Stimulated activated CD4-positive, alpha-beta T cell treated with anti-CD3 and anti-CD28 coated beads, TNF-alpha, amount 100 ng/mL, for 1 hour (primary cell): Measurements from ENCODE around the gene NF1.
"Not testable (repeated sequence)": the region's sequence is repeated elsewhere in the genome, so short reads cannot be mapped to it uniquely, and the experiment has no call there.

Experiments used
- DNase-seq, 3 donors: peaks; one replicate each; pipeline ENCODE4 v3.0.0-alpha.2; 2020; ENCODE audit warnings: low read depth in 3 of 3, low spot score in 1 of 3

Gene NF1

DNA sequence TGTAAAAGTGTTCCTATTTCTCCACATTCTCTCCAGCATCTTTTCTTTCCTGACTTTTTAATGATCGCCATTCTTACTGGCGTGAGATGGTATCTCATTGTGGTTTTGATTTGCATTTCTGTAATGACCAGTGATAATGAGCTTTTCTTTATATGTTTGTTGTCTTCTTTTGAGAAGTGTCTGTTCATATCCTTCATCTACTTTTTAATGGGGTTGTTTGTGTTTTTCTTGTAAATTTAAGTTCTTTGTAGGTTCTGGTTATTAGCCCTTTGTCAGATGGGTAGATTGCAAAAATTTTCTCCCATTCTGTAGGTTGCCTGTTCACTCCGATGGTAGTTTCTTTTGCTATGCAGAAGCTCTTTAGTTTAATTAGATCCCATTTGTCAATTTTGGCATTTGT is 81.4 kb downstream of the NF1 start:
- DNase-seq: not testable (repeated sequence)

GRCh38 chr17:31178951-31179350 is 84.2 kb downstream of the NF1 start:
- DNase-seq: not testable (repeated sequence)

GRCh38 chr17:31195305-31195704 is 100.5 kb downstream of the NF1 start:
- DNase-seq: no peak

DNA sequence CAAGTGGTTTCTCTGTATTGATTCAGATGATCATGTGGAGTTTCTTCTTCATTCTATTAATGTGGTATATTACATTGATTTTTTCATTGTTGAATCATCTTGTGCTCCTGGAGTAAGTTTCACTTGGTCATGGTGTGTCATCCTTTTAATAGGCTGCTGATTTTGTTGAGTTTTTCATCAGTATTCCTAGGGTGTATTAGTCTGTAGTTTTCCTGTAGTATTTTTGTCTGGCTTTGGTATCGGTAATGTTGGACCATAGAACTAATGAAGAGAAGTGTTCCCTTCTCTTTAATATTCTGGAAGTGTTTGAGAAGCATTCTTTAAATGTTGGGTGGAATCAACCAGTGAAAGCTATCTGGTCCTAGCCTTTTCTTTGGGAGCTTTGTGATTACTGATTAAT is 103.2 kb downstream of the NF1 start:
- DNase-seq: no peak

DNA sequence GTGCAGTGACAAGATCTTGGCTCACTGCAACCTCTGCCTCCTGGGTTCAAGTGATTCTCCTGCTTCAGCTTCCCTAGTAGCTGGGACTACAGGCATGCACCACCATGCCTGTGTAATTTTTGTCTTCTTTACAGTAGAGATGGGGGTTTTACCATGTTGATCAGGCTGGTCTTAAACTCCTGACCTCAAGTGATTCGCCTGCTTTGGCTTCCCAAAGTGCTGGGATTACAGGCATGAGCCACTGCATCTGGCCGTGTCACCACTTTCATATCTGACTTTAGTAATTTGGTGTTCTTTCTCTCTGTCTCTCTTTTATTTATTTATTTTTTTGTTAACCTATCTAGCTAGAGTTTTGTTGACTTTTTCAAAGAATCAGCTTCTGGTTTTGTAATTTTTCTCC is 103.9 kb downstream of the NF1 start:
- DNase-seq: not testable (repeated sequence)

- no peak for DNase-seq
These were observed 105.5 kb downstream of the NF1 start for GRCh38 chr17:31200287-31200686.

DNA sequence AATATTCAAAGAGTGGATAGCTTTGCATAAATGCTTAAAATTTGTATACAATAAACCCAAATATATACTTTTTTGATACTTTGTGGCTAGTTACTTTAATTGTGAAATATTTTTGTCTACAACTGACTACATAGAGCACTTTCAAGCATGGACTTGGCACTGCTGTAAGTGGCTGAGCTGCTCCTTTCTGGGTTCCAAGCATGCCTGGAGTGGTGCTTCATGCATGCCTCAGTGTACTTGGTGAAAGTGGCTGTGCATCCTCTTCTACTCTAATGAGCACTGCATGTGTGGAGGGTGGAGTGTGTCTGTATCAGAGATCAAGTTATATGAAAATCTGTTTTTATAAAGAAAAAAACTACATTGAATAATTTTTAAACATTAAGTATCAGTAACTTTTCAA is 108.2 kb downstream of the NF1 start:
- DNase-seq: no peak

- DNase-seq: no peak
These were observed 116.7 kb downstream of the NF1 start for GRCh38 chr17:31211352-31212012.

DNA sequence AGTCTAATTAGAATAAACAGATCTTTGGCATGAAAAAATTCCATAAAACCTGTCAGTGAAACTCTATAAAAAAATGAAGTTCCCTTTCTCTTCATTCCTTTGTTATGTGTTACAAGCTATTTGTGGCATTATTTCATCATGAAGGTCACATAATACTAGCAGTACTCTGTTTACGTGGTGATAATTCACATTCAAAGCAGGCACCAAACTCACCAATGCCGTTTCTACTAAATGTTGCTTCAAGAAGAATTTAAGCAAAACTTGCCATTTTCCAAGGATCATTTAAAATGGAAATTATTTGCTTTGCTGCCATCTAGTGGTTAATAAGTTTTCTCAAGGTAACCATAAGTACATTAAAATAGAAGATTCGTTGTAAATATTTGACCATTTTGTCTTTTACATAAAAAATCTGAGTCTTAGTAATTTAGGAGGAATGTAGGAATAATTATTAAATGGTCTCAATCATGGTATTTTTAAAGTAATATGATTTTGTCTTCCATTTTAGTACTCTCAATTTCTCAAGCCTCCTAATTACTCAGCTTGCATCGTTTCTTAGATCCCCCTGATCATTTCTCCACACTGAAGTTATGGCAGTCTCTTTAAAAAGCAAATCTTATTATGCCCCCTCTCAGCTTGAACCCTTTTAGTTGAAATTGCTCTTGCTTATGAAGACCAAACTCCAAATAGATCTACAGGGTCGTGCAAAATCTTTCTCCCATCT is 121.4 kb downstream of the NF1 start:
- DNase-seq: no peak

- no peak for DNase-seq
These were observed 129.6 kb downstream of the NF1 start for GRCh38 chr17:31224366-31224765.

DNA sequence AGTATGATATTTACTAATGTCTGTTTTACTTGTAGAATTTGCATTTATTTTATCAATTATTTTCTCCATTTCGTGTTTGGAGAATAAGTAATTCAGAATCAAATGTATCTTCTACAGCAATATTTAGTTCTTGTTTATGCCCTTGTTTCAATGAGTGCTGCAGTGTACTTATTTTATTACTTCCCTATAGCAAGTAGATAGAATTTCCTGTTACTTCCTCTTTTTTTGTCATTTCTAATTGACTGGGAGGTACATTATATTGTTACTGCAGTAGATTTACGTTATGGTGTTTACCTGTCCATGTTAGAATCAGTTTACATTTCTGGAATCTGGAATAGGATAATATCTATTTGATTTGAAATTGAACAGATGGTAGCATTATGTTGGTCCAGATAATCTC is 131.1 kb downstream of the NF1 start:
- DNase-seq: no peak

GRCh38 chr17:31226373-31226772 is 131.6 kb downstream of the NF1 start:
- DNase-seq: no peak

DNA sequence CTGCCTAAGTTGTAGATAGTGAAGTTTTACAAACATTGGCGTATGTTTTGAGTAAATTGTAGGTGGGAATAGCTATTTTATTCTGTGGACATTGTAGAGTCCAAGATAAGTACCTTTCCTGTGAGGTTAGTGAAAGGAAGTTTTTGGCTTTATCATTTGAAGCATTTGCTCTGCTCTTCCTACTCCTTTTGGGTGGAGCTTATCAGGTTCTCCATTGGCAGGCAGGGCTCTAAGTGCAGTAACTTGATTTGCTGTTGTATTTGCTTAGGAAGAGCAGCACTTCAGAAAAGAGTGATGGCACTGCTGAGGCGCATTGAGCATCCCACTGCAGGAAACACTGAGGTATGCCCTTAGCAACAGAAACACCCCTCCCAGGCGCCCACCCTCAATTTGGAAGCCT is 132.2 kb downstream of the NF1 start:
- no peak for DNase-seq

DNA sequence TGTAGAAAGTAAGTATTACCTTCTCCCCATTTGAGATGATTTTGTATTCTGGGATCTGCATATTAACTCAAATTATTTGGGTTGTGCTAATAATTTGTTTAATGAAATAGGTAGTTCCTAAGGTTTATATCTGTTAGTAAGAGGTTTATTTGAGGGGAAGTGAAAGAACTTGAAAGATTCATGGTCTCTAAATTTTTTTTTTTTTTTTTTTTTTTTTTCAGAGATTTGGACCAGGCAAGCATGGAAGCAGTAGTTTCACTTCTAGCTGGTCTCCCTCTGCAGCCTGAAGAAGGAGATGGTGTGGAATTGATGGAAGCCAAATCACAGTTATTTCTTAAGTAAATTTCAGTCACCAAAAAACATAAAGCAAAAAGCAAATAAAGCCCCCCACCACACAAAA is 137.1 kb downstream of the NF1 start:
- no peak for DNase-seq

DNA sequence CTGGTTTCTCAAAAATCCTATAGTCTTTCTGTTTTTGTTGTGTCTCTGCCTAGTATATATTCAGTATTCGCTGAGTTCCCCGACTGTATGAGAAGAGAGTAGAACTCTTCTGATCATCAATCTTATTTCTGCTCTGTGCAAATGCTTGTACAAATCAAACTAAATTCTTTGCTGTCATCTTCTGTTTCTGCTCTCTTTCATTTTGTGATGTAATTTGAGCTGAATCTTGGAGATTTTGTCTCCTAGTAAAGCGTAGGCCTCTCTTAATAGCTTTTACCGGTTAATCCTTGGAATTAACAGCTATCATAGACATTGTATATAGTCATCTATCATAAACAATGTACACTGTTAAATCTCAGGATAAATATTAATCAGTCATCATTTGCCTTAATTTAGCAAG is 140.3 kb downstream of the NF1 start:
- DNase-seq: no peak

DNA sequence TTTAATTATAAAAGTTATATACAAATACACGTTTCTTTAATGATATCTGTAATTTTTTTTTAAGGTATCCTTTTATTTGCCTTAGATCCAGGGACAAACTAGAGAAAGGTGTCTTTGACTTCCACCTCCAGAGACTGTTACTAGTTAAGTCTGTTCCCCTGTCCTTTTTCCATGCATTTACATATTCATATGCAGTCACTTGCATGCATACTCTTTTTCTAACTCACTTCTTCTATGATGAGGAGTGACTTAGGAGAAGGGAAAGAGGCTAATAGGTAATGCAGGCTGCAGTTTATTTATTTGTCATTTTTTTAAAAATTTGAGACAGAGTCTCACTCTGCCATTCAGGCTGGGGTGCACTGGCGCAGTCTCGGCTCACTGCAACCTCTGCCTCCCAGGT is 141.4 kb downstream of the NF1 start:
- DNase-seq: no peak

- no peak for DNase-seq
These were observed 141.9 kb downstream of the NF1 start for GRCh38 chr17:31236712-31237111.

DNA sequence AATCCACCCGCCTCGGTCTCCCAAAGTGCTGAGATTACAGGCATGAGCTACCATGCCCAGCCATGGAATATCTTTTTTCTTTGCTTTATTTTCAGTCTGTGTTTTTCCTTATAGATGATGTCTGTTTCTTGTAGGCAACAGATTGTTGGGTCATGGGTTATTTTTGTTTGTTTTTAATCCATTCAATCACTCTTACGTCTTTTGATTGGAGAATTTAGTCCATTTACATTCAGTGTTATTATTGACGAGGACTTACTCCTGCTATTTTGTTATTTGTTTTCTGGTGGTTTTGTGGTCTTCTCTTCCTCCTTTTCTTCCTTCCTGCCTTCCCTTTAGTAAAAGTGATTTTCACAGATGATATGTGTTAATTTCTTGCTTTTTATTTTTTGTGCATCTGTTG is 146.3 kb downstream of the NF1 start:
- no peak for DNase-seq

DNA sequence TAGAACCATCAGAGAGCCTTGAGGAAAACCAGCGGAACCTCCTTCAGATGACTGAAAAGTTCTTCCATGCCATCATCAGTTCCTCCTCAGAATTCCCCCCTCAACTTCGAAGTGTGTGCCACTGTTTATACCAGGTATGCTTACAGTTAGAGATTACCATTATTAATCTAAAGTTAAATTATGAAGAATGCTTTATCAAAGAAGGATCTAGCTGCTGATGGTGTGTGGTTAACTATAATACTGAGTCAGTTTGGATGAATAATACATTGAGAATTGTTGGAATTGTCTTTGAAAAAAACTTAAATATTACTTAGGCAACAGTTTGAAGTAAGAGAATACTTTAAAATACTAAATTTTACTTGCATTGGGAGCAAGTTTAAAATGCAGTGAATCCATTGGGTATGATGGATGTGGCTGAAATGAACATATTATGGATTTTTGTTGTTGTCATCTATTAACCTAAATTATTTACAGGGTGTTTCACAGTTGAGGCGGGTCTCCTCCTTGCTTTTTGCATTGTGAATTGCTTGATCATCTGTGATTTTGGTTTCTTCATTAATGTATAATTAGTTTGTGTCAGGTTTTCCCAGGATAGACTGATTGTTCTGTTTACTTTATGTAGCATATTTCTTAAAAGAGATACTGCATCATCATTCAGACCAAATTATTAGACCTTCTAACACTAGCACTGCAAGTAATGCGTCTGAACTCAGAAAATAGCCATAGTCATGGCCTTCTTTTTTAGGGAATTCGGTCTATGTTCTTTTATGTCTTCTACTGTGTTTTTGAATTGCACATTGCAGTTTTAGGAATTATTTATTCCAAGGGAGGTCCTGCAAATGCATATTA is 154.4 kb downstream of the NF1 start:
- no peak for DNase-seq

DNA sequence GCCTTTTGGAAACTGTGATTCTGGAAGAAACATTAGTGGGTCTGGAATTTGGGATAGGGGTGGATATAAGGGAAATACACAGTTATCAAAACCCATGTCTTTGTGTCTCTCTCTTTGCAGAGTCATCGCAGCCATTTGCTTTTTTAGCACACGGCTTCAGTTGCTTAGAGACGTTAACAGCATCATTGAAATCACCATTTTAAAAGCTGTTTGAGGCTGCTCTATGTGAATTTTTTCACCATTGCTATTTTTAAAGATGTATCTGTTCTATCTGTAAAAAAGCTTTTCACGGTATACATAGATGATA is 155.0 kb downstream of the NF1 start:
- DNase-seq: no peak

GRCh38 chr17:31250229-31250628 is 155.5 kb downstream of the NF1 start:
- no peak for DNase-seq
